Measurements from ENCODE around the gene ARHGAP27. TPM values are rescaled to one million over a fixed set of nuclear protein-coding genes. Genes with fewer than 3 reads are reported as not detected.
A peak's percentile ranks its signal among the peaks of the same experiment; 100 is the strongest.

The ARHGAP27 gene
- total and polyA plus RNA-seq, 2 of the 13 experiments (the other 11 are each of a cell fraction or from before 2014, with no cell fraction given): 15.5 to 18.9 TPM

DNA sequence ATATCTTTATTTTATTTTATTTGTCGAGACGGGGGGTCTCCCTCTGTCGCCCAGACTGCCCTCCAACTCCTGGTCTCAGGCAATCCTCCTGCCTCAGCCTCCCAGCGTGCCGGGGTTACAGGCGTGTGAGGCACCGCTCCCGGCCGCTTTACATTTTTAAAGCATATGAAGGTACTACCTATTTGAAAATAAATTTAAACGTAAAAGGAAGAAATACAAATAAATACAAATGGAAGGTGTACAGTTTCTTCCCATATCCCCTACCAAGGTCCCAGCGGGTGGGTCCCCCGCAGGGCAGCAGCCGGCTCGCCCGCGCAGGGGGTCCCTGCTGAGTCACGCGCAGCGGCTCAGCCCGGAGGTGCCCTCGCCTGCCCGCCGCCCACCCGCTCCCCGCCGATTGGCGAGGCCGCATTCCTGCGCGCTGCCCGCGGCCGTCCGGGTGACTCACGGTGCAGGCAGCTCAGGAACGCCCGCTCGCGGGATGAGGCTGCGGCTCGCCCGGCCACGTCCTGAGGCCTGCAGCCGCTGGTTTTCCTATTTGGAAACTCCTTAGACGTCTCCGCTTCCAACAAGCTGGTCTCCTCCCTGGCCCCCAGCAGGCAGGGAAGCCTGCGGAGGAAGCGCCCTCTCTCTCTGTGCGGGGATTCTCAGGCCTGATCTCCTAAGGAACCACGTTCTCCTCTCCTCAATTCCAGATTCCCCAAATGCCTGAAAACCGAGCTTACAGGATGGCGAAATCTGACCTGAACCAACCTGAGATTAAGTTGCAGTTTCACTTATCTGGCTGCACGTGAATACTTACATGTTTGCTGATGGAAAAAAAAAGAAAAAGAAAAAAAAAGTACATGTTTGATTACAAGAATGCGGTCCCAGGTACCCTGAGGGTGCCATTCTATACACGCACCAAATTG, 61.0 kb downstream of the ARHGAP27 start (continued):
- TF ChIP-seq, protein P1, sequence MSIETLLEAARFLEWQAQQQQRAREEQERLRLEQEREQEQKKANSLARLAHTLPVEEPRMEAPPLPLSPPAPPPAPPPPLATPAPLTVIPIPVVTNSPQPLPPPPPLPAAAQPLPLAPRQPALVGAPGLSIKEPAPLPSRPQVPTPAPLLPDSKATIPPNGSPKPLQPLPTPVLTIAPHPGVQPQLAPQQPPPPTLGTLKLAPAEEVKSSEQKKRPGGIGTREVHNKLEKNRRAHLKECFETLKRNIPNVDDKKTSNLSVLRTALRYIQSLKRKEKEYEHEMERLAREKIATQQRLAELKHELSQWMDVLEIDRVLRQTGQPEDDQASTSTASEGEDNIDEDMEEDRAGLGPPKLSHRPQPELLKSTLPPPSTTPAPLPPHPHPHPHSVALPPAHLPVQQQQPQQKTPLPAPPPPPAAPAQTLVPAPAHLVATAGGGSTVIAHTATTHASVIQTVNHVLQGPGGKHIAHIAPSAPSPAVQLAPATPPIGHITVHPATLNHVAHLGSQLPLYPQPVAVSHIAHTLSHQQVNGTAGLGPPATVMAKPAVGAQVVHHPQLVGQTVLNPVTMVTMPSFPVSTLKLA (IDR thresholded peaks at IDR 0.05): 0 out of 2 replicates have a peak, but pooled peaks have one; percentile 4
- TF ChIP-seq MBD4 (IDR thresholded peaks at IDR 0.05; ENCODE audit: borderline replicate concordance, low read length) (no peak), HMG20A (CRISPR knock-in tag; IDR thresholded peaks at IDR 0.05; ENCODE audit: borderline replicate concordance) (peak; percentile 62), SNAPC2 (CRISPR knock-in tag; IDR thresholded peaks at IDR 0.05) (peak; percentile 68; the same call in 1 of the 2 replicates), SRY (CRISPR knock-in tag; IDR thresholded peaks at IDR 0.05) (peak; percentile 74; the same call in 1 of the 2 replicates), HNF4G (IDR thresholded peaks at IDR 0.05; ENCODE audit: borderline replicate concordance, low read depth, low read length) (no peak), HNF4G (CRISPR knock-in tag; IDR thresholded peaks at IDR 0.05; ENCODE audit: borderline replicate concordance, low read depth) (peak; percentile 66; the same call in 1 of the 2 replicates), XBP1 (CRISPR knock-in tag; IDR thresholded peaks at IDR 0.05) (no peak), ZNF180 (CRISPR knock-in tag; IDR thresholded peaks at IDR 0.05; ENCODE audit: borderline replicate concordance, low read depth) (no peak), ZNF121 (CRISPR knock-in tag; IDR thresholded peaks at IDR 0.05) (peak; percentile 29; the same call in 1 of the 2 replicates), ZNF713 (CRISPR knock-in tag; IDR thresholded peaks at IDR 0.05) (no peak), CENPT (CRISPR knock-in tag; IDR thresholded peaks at IDR 0.05; ENCODE audit: low read depth) (no peak), AGO1 (IDR thresholded peaks at IDR 0.05; ENCODE audit: low read depth, low read length, poor library complexity, severe bottlenecking) (peak; percentile 75), ZNF552 (CRISPR knock-in tag; IDR thresholded peaks at IDR 0.05; ENCODE audit: borderline replicate concordance) (0 out of 2 replicates have a peak, but pooled peaks have one; percentile 55)
- TF ChIP-seq, protein P2, sequence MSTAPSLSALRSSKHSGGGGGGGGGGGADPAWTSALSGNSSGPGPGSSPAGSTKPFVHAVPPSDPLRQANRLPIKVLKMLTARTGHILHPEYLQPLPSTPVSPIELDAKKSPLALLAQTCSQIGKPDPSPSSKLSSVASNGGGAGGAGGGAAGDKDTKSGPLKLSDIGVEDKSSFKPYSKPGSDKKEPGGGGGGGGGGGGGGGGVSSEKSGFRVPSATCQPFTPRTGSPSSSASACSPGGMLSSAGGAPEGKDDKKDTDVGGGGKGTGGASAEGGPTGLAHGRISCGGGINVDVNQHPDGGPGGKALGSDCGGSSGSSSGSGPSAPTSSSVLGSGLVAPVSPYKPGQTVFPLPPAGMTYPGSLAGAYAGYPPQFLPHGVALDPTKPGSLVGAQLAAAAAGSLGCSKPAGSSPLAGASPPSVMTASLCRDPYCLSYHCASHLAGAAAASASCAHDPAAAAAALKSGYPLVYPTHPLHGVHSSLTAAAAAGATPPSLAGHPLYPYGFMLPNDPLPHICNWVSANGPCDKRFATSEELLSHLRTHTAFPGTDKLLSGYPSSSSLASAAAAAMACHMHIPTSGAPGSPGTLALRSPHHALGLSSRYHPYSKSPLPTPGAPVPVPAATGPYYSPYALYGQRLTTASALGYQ (CRISPR knock-in tag; IDR thresholded peaks at IDR 0.05): peak; percentile 59; the same call in 1 of the 2 replicates
- TF ChIP-seq, protein P3, sequence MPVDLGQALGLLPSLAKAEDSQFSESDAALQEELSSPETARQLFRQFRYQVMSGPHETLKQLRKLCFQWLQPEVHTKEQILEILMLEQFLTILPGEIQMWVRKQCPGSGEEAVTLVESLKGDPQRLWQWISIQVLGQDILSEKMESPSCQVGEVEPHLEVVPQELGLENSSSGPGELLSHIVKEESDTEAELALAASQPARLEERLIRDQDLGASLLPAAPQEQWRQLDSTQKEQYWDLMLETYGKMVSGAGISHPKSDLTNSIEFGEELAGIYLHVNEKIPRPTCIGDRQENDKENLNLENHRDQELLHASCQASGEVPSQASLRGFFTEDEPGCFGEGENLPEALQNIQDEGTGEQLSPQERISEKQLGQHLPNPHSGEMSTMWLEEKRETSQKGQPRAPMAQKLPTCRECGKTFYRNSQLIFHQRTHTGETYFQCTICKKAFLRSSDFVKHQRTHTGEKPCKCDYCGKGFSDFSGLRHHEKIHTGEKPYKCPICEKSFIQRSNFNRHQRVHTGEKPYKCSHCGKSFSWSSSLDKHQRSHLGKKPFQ (CRISPR knock-in tag; IDR thresholded peaks at IDR 0.05; ENCODE audit: insufficient replicate concordance): no peak
- TF ChIP-seq, protein P4, sequence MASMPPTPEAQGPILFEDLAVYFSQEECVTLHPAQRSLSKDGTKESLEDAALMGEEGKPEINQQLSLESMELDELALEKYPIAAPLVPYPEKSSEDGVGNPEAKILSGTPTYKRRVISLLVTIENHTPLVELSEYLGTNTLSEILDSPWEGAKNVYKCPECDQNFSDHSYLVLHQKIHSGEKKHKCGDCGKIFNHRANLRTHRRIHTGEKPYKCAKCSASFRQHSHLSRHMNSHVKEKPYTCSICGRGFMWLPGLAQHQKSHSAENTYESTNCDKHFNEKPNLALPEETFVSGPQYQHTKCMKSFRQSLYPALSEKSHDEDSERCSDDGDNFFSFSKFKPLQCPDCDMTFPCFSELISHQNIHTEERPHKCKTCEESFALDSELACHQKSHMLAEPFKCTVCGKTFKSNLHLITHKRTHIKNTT (CRISPR knock-in tag; IDR thresholded peaks at IDR 0.05): no peak
- TF ChIP-seq, protein P5, sequence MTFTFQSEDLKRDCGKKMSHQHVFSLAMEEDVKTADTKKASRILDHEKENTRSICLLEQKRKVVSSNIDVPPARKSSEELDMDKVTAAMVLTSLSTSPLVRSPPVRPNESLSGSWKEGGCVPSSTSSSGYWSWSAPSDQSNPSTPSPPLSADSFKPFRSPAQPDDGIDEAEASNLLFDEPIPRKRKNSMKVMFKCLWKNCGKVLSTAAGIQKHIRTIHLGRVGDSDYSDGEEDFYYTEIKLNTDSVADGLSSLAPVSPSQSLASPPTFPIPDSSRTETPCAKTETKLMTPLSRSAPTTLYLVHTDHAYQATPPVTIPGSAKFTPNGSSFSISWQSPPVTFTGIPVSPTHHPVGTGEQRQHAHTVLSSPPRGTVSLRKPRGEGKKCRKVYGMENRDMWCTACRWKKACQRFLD (CRISPR knock-in tag; IDR thresholded peaks at IDR 0.05; ENCODE audit: borderline replicate concordance): no peak
- TF ChIP-seq, protein P6, sequence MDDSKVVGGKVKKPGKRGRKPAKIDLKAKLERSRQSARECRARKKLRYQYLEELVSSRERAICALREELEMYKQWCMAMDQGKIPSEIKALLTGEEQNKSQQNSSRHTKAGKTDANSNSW (CRISPR knock-in tag; IDR thresholded peaks at IDR 0.05; ENCODE audit: borderline replicate concordance): no peak

Measured in HepG2 (cell line).